Fibroblast of villous mesenchyme (primary cell): ENCODE data around the gene TAOK2. TPM values are rescaled to one million over a fixed set of nuclear protein-coding genes. Genes with fewer than 3 reads are reported as not detected.
A peak's percentile ranks its signal among the peaks of the same experiment; 100 is the strongest.

Experiments
- DNase-seq: peaks from one replicate; pipeline ENCODE4 v3.0.0-alpha.2; 2010; ENCODE audit warnings: low read depth
- H3K4me3 ChIP-seq: 2 replicates; pipeline ENCODE4 v1.5.1; 2011; ENCODE audit warnings: low read depth, mild to moderate bottlenecking, low read length
- CTCF ChIP-seq: IDR thresholded peaks from 2 replicates; pipeline ENCODE4 v1.5.1; 2012; ENCODE audit warnings: low read depth, mild to moderate bottlenecking, low read length; ENCODE audit not compliant: insufficient read depth
- total RNA-seq: library from RNA; depleted of rRNA; stranded (reverse); fragments of >200 nt; gene quantifications from 2 replicates; pipeline ENCODE4 v1.2.3, GENCODE V29; 2012

TAOK2 gene
- total RNA-seq, 1 donor = 63.9 TPM

DNA sequence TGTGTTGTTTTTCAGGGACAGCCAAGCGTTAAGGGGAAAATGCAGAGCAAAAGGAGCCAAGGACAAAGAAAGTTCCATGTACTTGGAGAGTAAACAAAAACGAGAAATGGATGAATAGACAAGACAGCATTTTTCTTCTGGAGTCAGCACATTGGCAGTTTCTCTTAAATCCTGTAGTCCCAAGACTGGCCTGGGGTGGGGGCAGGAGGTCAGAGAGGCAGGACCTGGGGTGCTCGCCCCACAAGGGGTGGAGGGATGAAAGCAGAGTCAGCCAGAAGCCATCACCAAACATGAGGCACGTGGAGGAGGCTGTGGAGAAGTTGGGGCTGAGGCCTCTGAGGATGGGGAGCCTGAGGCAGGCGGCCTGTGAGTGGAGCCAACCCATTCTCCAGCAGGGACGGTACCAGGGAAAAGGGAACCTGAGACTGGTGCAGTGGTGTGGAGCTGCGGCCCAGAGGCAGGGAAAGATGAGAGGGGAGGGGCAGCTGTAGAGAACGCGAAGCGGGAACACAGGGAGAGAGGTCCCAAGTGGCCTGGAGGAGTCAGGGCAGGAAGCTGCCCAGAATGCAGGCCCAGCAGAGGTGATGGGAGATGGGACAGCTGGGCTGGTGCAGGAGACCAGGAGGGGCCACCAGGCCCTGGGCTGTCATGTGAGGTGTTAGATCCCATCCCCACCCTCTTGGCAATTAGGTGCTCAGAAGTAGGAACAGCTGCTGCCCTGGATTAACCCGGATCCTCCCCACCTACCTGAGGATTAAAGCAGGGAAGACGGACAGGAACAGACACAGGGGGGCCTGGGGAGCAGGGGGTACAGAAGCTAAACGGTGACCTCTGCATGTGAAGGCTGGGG, 54.1 kb downstream of the TAOK2 start:
- no peak for DNase-seq
- no peak for TF ChIP-seq CTCF
- no peak overlapping the region for H3K4me3 ChIP-seq

DNA sequence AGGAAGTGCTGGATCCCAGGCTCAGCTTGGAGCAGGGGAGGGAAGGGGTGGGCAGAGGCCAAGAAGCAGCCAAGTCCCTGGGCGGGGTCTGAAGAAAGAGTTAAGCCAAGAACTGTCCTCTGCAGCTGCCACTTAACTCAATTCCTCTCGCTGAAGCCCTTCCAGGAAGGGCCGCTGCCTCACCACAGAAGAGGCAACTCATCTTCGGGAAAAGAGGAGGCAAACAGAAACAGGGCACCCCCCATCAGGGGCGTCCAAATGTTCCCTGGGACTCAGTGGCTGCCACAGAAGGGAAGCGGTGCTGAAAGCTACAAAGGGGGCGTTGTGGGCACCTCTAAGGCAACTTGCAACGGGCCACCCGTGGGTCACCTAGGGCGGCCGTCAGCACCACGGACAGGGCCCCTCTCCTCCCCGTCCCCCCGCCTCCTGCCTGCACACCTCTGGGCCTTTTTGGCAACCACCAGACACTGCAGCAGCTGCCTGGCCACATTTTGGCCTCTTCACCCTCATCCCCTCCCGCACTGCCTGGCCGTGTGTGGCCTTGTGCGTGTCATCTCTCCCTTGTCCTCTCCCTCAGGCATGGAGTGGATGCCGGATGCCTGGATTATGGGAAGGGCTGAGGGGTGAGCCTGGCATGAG, 54.9 kb downstream of the TAOK2 start:
- no peak overlapping the region for H3K4me3 ChIP-seq
- DNase-seq = no peak
- TF ChIP-seq CTCF = no peak

DNA sequence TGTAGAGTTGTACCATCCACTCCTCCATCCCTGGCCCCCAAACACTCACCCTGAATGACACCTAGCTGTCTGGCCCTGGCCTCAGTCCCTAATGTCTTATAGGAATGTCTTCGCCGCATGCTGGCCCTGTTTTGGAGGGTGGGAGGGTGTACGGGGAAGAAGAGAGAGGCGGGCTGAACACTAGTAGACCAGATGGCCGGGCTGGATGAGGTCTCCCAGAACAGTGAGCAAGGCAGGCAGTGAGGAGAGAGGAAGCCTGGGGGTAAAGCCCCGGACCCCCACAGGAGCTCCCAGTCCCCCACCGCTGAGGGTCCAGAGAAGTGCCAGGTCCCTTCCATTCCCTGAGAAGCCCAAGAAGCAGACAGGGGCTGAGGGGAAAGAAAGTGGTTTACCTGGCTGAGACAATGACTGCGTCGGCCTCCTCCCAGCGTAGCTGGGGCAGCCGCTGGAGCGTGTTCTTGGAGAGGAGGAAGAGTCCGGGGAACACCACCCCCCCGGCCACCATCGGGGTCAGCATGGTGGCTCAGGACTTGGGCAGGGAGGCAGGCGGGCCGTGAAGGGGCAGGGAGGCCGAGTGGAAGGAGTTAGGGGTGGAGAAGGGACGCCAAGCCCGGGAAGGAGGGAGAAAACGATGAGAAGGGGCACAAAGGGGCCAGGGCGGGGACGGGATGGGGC, 56.5 kb downstream of the TAOK2 start:
- no peak overlapping the region for H3K4me3 ChIP-seq
- no peak for DNase-seq
- TF ChIP-seq CTCF = no peak

DNA sequence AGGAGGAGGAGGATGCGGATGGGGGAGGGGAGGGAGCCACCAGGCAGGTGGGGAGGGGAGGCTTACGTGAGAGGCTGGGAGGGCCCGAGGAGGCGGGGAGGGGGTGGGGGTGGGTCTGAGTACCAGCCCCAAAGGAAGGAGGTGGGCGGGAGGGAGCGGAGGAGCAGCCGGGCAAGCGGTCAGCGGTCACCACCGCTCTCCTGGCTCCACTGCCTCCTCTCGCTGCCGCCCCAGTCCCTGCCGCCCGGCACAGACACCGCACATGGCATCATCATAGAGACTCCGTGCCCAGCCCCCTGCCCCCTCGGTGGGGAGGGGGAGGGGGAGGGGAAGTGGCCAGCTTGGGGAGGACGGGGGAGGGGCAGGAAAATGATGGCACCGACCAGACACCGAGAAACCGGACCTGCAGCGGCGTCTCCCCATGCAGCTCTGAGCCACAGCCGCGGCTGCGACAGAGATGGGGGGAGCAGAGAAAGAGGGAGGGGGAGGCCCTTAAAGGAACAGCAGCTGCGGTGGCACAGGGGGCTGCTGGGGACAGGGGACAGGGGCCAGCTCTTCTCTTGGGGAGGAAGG, 57.3 kb downstream of the TAOK2 start, which contains the start of gene TLCD3B:
TLCD3B (minus strand) TSS at position 431 of the 573 bp plus-strand sequence. CDS start 744 bp downstream, outside the sequence.
- no peak for TF ChIP-seq CTCF
- DNase-seq = no peak
- no peak within 1 kb of the TSS for H3K4me3 ChIP-seq

GRCh38 chr16:30031477-30031918, 57.8 kb downstream of the TAOK2 start:
- no peak for DNase-seq
- H3K4me3 ChIP-seq = no peak overlapping the region
- no peak for TF ChIP-seq CTCF

DNA sequence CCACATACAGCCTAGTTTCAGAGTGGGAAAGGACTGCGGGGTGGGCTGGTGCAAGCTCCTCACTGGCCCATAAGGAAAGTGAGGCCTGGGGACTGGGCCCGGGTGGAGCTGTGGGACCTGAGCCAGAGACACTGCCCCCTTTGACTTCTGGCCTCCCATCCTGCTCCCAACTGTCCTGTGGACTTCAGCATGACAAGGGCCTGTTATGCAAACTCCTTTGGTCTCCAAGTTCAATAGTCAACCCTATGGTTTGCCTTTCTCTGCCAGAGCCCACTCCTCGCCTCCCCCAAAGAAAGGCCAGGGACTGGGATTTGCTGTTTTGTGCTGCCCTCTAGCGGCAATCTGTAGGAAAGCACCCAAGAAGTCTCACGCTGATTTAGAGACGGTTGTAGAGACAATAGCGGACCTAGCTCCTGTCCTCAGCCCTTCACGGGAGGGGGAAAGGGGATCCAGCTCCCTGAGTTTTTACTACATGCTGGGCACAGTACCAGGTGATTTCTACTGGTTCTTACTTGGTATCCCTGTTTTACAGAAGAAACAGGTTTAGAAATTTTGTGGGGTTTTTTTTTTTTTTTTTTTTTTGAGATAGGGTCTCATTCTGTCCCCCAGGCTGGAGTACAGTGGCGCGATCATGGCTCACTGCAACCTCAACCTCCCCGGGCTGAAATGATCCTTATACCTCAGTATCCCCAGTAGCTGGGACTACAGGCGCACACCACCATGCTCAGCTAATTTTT, 58.6 kb downstream of the TAOK2 start:
- peak; percentile 67 for DNase-seq
- TF ChIP-seq CTCF = peak; percentile 87

More for the DNA sequence above, 58.6 kb downstream of the TAOK2 start:
- H3K4me3 ChIP-seq = no peak overlapping the region
